Measurements from ENCODE around the gene APCDD1.

The APCDD1 gene

GRCh38 chr18:10432781-10433180 is 21.7 kb upstream of the APCDD1 start:
- DNase-seq: no peak

GRCh38 chr18:10436160-10436559 is 18.3 kb upstream of the APCDD1 start:
- no peak for DNase-seq

- DNase-seq: no peak
Measured at GRCh38 chr18:10437837-10438236, 16.6 kb upstream of the APCDD1 start.

- no peak for DNase-seq
Measured at GRCh38 chr18:10439898-10440297, 14.5 kb upstream of the APCDD1 start.

- DNase-seq: no peak
Measured at GRCh38 chr18:10440884-10441283, 13.6 kb upstream of the APCDD1 start.

GRCh38 chr18:10441472-10441871 is 13.0 kb upstream of the APCDD1 start:
- no peak for DNase-seq

- DNase-seq: no peak
Measured at GRCh38 chr18:10442551-10442971, 11.9 kb upstream of the APCDD1 start.

GRCh38 chr18:10443001-10443400 is 11.4 kb upstream of the APCDD1 start:
- DNase-seq: no peak

- DNase-seq: no peak
Measured at GRCh38 chr18:10444314-10445006, 10.0 kb upstream of the APCDD1 start.

- DNase-seq: no peak
Measured at GRCh38 chr18:10449396-10449795, 5.0 kb upstream of the APCDD1 start.

- no peak for DNase-seq
Measured at GRCh38 chr18:10450986-10451385, 3.4 kb upstream of the APCDD1 start.

- no peak for DNase-seq
Measured at GRCh38 chr18:10453261-10453805, 1.1 kb upstream of the APCDD1 start.

GRCh38 chr18:10454681-10455557 is 484 bp downstream of the APCDD1 start:
- no peak for DNase-seq

GRCh38 chr18:10455726-10456453 is 1.5 kb downstream of the APCDD1 start:
- DNase-seq: no peak

- DNase-seq: no peak
Measured at GRCh38 chr18:10456718-10457117, 2.3 kb downstream of the APCDD1 start.

GRCh38 chr18:10457128-10457527 is 2.7 kb downstream of the APCDD1 start:
- no peak for DNase-seq

GRCh38 chr18:10457767-10458166 is 3.3 kb downstream of the APCDD1 start:
- no peak for DNase-seq

GRCh38 chr18:10458691-10459090 is 4.3 kb downstream of the APCDD1 start:
- DNase-seq: no peak

- no peak for DNase-seq
Measured at GRCh38 chr18:10459587-10459986, 5.2 kb downstream of the APCDD1 start.

GRCh38 chr18:10460414-10461018 is 6.1 kb downstream of the APCDD1 start:
- no peak for DNase-seq

GRCh38 chr18:10461989-10462388 is 7.6 kb downstream of the APCDD1 start:
- DNase-seq: no peak

- DNase-seq: no peak
Measured at GRCh38 chr18:10462597-10462996, 8.2 kb downstream of the APCDD1 start.

- DNase-seq: no peak
Measured at GRCh38 chr18:10463096-10463495, 8.7 kb downstream of the APCDD1 start.
